GM19467 (cell line): Measurements from ENCODE around the gene IFNG.

Experiments
- ATAC-seq: cut with Tn5 transposase; IDR thresholded peaks from one replicate; pipeline ENCODE4 v1.9.1; 2021; ENCODE audit warnings: mild to moderate bottlenecking, moderate library complexity; ENCODE audit not compliant: unreplicated experiment

The IFNG gene

GRCh38 chr12:68169213-68169889 lies 9.8 kb upstream of the IFNG start:
- ATAC-seq: no peak

GRCh38 chr12:68166317-68166831 lies 6.8 kb upstream of the IFNG start:
- ATAC-seq: no peak

GRCh38 chr12:68163560-68164081 lies 4.1 kb upstream of the IFNG start:
- ATAC-seq: peak; percentile 53

GRCh38 chr12:68162374-68162773 lies 2.8 kb upstream of the IFNG start:
- ATAC-seq: no peak

GRCh38 chr12:68158432-68158831 lies 1.1 kb downstream of the IFNG start:
- no peak for ATAC-seq

- no peak for ATAC-seq
These were observed 2.2 kb downstream of the IFNG start for GRCh38 chr12:68157380-68157779.

- ATAC-seq: no peak
These were observed 2.9 kb downstream of the IFNG start for GRCh38 chr12:68156636-68157035.

GRCh38 chr12:68154779-68155178 lies 4.8 kb downstream of the IFNG start:
- no peak for ATAC-seq

GRCh38 chr12:68148261-68148951 lies 11.1 kb downstream of the IFNG start:
- ATAC-seq: no peak

GRCh38 chr12:68140556-68140955 lies 19.0 kb downstream of the IFNG start:
- ATAC-seq: no peak

GRCh38 chr12:68139941-68140340 lies 19.6 kb downstream of the IFNG start:
- no peak for ATAC-seq

- no peak for ATAC-seq
These were observed 20.5 kb downstream of the IFNG start for GRCh38 chr12:68139001-68139400.

- no peak for ATAC-seq
These were observed 21.1 kb downstream of the IFNG start for GRCh38 chr12:68138480-68138879.

GRCh38 chr12:68137335-68137830 lies 22.2 kb downstream of the IFNG start:
- no peak for ATAC-seq

GRCh38 chr12:68135520-68135919 lies 24.0 kb downstream of the IFNG start:
- ATAC-seq: no peak

- ATAC-seq: no peak
These were observed 27.6 kb downstream of the IFNG start for GRCh38 chr12:68131867-68132414.

- no peak for ATAC-seq
These were observed 29.6 kb downstream of the IFNG start for GRCh38 chr12:68129979-68130378.

GRCh38 chr12:68122236-68122920 lies 37.2 kb downstream of the IFNG start:
- no peak for ATAC-seq

- no peak for ATAC-seq
These were observed 38.4 kb downstream of the IFNG start for GRCh38 chr12:68121143-68121542.

- peak; percentile 85 for ATAC-seq
These were observed 39.8 kb downstream of the IFNG start for GRCh38 chr12:68119724-68120211.

GRCh38 chr12:68119250-68119649 lies 40.3 kb downstream of the IFNG start:
- peak; percentile 38 for ATAC-seq
